Panc1 (cell line): Measurements from ENCODE around the gene TRIO. TPM values are rescaled to one million over a fixed set of nuclear protein-coding genes. Genes with fewer than 3 reads are reported as not detected.

Experiments used
- ATAC-seq: fragments of 200-7000 bp; cut with Tn5 transposase; 2 replicates; pipeline ENCODE4 v1.9.1; 2020; ENCODE audit warnings: mild to moderate bottlenecking, moderate library complexity
- BruUV-seq: library from RNA; stranded (reverse); fragments of 400-500 nt; replicated peaks from 2 replicates; lab custom pipeline; 2021; lab: Mats Ljungman, UMichigan
- CTCF ChIA-PET: fragments of 300-600 bp; sonication (Branson Sonifier 250); formaldehyde crosslinking; loops from one replicate; lab custom pipeline; 2022; ENCODE audit warnings: antibody characterized with exemption; lab: Charles Lee
- POLR2A ChIA-PET: fragments of 300-600 bp; sonication (Branson Sonifier 250); formaldehyde crosslinking; loops from one replicate; lab custom pipeline; 2022; ENCODE audit warnings: antibody characterized with exemption; lab: Charles Lee
- DNase-seq: peaks from one replicate; pipeline ENCODE4 v3.0.0-alpha.2; 2010; ENCODE audit warnings: low read depth, low spot score
- H3K27ac ChIP-seq: 2 replicates; pipeline ENCODE4 v1.5.1; 2011; ENCODE audit warnings: mild to moderate bottlenecking, low read length, inconsistent platforms
- H3K27me3 ChIP-seq: fragments of 200-500 bp; sonication (Bioruptor generic); 2 replicates; pipeline ENCODE4 v1.6.0; 2014; ENCODE audit warnings: low read length, inconsistent platforms; ENCODE audit not compliant: control insufficient read depth, insufficient read depth
- H3K36me3 ChIP-seq: fragments of 200-500 bp; sonication (Bioruptor generic); 2 replicates; pipeline ENCODE4 v1.5.1; 2014; ENCODE audit warnings: inconsistent platforms, mild to moderate bottlenecking, low read length, moderate library complexity; ENCODE audit not compliant: control insufficient read depth, insufficient read depth
- H3K4me1 ChIP-seq: 2 replicates; pipeline ENCODE4 v1.5.1; 2011; ENCODE audit warnings: inconsistent platforms, mild to moderate bottlenecking, low read length, moderate library complexity; ENCODE audit not compliant: control insufficient read depth, insufficient read depth
- H3K4me3 ChIP-seq, 2 experiments: 2 replicates each; pipeline ENCODE4 v1.5.1; 2011 to 2012; ENCODE audit warnings: low read depth in 2 of 2, low read length in 2 of 2, mild to moderate bottlenecking in 2 of 2, inconsistent platforms in 1 of 2, moderate library complexity in 1 of 2
- H3K9me3 ChIP-seq: fragments of 200-500 bp; sonication (Bioruptor generic); 2 replicates; pipeline ENCODE4 v1.5.1; 2014; ENCODE audit warnings: low read depth, mild to moderate bottlenecking, inconsistent platforms, low read length, moderate library complexity; ENCODE audit not compliant: control insufficient read depth, insufficient read depth
- POLR2AphosphoS5 ChIP-seq: IDR thresholded peaks from 2 replicates; pipeline ENCODE4 v1.6.1; 2012; ENCODE audit warnings: mild to moderate bottlenecking, low read depth, low read length, moderate library complexity
- SIN3A ChIP-seq: IDR thresholded peaks from 2 replicates; pipeline ENCODE4 v1.6.1; 2012; ENCODE audit warnings: low read depth, mild to moderate bottlenecking, low read length, moderate library complexity, borderline replicate concordance; ENCODE audit not compliant: insufficient read depth
- TCF7L2 ChIP-seq: IDR thresholded peaks from 2 replicates; pipeline ENCODE4 v1.6.1; 2011; ENCODE audit warnings: mild to moderate bottlenecking, low read depth, low read length, inconsistent platforms
- in situ Hi-C: cut with HindIII; loops from 2 replicates; pipeline ENCODE4 v1.10.0; 2016; ENCODE audit warnings: low sequenced_read_pairs, low pct_unique_long_range_greater_than_20kb
- intact Hi-C: fragments of 100-400 bp; cut with micrococcal nuclease; formaldehyde crosslinking; loops from one replicate; pipeline ENCODE4 v1.10.0; 2022; ENCODE audit not compliant: unreplicated experiment
- total RNA-seq: library from RNA; stranded (reverse); gene quantifications from one replicate; pipeline ENCODE4 v1.2.1, GENCODE V29; 2021; ENCODE audit not compliant: unreplicated experiment
- TF ChIP-seq, protein P1 (sequence below): fragments of 450-650 bp; IDR thresholded peaks from 2 replicates; pipeline ENCODE4 v1.5.1; 2017; ENCODE audit warnings: mild to moderate bottlenecking
- TF ChIP-seq, protein P2 (sequence below), 2 experiments: IDR thresholded peaks; 2 replicates each; pipeline ENCODE4 v1.6.1; 2011 to 2012; ENCODE audit warnings: low read depth in 2 of 2, control low read depth in 1 of 2, low read length in 1 of 2, mild to moderate bottlenecking in 1 of 2, moderate library complexity in 1 of 2; ENCODE audit not compliant: insufficient read depth in 1 of 2

Gene TRIO
- total RNA-seq, 1 experiment from 2014 or later: 349 TPM

DNA sequence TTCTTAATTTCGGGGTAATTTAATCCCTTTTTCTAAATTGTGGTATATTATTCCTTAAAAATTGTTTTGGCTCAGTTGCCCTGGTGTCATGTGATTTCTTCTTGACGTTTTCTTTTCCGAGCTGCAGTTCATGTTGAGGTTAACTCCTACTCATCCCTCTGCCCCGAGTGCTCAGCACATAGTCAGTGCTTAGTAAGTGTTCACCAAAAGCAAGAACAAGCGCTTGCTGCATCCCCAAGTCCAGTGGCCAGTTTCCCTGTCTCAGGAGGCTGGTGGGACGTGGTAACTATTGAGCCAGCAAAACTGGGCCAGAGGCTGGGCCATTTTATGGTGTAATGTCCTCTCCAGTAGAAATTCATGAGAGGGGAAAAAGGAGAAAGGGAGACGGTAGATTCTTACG, 23.3 kb downstream of the TRIO start:
- intact Hi-C loops (no loop called here), in situ Hi-C loops (no loop called here)
- Histone ChIP-seq H3K4me1 (peaks cover 94% of the 10 kb centered on the region), H3K4me3 (peak overlapping the region in 1 of 2 experiments; percentile 34; a peak in 3 of 4 replicates), H3K36me3 (no peaks in the 10 kb centered on the region), H3K9me3 (peaks cover 7% of the 10 kb centered on the region; the same call in 1 of the 2 replicates), H3K27me3 (no peaks in the 10 kb centered on the region), H3K27ac (peak overlapping the region; percentile 99)
- POLR2A ChIA-PET: no interaction called here
- BruUV-seq: no TSS peak
- DNase-seq (no peak), ATAC-seq (no peak)
- CTCF ChIA-PET: no interaction called here
- TF ChIP-seq POLR2AphosphoS5: no peak
- TF ChIP-seq, protein P1, sequence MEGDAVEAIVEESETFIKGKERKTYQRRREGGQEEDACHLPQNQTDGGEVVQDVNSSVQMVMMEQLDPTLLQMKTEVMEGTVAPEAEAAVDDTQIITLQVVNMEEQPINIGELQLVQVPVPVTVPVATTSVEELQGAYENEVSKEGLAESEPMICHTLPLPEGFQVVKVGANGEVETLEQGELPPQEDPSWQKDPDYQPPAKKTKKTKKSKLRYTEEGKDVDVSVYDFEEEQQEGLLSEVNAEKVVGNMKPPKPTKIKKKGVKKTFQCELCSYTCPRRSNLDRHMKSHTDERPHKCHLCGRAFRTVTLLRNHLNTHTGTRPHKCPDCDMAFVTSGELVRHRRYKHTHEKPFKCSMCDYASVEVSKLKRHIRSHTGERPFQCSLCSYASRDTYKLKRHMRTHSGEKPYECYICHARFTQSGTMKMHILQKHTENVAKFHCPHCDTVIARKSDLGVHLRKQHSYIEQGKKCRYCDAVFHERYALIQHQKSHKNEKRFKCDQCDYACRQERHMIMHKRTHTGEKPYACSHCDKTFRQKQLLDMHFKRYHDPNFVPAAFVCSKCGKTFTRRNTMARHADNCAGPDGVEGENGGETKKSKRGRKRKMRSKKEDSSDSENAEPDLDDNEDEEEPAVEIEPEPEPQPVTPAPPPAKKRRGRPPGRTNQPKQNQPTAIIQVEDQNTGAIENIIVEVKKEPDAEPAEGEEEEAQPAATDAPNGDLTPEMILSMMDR: no peak

DNA sequence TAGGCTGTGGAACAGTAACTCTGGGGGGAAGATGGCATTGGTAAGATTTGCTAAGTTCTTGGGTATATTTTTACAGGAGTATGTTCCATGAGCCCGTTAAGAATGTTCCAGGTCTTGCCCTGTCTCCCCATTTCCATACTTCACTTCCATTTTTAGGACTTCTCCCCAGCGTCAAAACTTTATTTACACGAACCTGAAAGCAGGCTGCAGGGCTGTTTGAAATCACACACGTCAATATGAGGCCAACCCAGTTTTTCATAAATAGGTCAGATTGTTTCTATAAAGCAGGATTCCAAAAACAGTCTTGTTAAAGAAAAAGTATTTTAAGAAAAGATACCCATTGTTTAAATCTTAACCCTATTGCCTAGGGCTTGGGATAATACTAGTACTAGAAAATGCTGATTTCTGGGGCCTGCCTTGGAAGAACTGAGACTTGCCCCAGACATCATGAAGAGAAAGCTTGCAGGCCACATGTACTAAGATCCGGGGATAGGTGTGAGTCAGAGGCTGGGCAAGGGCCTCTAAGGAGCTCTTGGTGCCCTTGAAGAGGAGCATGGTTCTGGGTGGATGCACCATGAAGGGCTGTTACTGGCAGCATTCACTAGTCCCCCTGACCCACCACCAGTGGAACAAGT, 24.2 kb downstream of the TRIO start:
- intact Hi-C loops (no loop called here), in situ Hi-C loops (no loop called here)
- POLR2A ChIA-PET: interaction anchor here (0.9 to 1.2 kb wide), 2 partner anchors 13 to 22 kb away, joined by 3 to 5 read pairs; no protein-coding TSS in a partner anchor
- TF ChIP-seq TCF7L2 (no peak), POLR2AphosphoS5 (peak; percentile 1; the same call in 1 of the 2 replicates), SIN3A (no peak)
- no peaks in the 10 kb centered on the region for H3K36me3 ChIP-seq
- H3K9me3 ChIP-seq: peaks cover 7% of the 10 kb centered on the region; the same call in 1 of the 2 replicates
- peaks cover 94% of the 10 kb centered on the region for H3K4me1 ChIP-seq
- DNase-seq: no peak
- peak; percentile 53 for ATAC-seq
- BruUV-seq: no TSS peak
- H3K27me3 ChIP-seq: no peaks in the 10 kb centered on the region
- H3K4me3 ChIP-seq: peak overlapping the region in 1 of 2 experiments; percentile 34; a peak in 1 of 4 replicates
- CTCF ChIA-PET: no interaction called here
- H3K27ac ChIP-seq: peak overlapping the region; percentile 99

DNA sequence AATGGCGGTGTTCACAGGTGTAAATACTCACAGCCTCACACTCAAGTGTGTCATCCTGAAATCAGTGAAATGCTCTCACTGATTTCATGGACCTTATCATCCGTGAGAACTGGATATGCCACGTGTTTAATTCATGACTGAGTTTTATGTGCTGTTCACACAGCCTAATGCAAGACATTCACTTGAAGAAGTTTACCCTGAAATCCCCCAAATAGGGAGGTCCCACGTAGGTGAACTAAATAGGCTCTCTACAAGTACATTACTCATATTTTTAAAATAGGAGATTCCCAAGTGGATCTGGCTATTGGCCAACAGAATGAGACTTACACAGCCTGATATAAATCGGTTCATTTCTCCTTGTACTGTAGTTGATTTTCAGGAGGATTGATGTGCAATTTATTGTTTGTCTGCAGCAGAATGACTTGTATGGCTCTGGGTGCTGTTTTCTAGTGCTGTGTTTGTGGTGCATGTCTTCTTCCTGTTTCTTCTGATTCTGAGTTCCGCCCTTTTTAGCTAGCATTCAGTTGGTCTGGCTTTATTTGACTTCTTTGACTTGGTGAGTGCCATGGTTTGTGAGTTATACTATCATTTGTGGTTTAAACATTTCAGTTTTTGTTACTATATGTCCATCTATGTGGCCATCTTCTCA, 25.1 kb downstream of the TRIO start:
- intact Hi-C loops: no loop called here
- POLR2A ChIA-PET: interaction anchor here (0.6 to 1.2 kb wide), 3 partner anchors 11 to 23 kb away, joined by 3 to 5 read pairs (median 4); no protein-coding TSS in a partner anchor
- peak overlapping the region; percentile 99 for H3K27ac ChIP-seq

More for the DNA sequence above, 25.1 kb downstream of the TRIO start:
- H3K4me3 ChIP-seq: peak overlapping the region; percentile 2 to 26; a peak in 2 of 4 replicates
- no peak for DNase-seq
- no TSS peak for BruUV-seq
- no peaks in the 10 kb centered on the region for H3K36me3 ChIP-seq
- in situ Hi-C loops: no loop called here
- no peaks in the 10 kb centered on the region for H3K27me3 ChIP-seq
- TF ChIP-seq, protein P1: no peak
- TF ChIP-seq TCF7L2 (no peak), SIN3A (no peak), POLR2AphosphoS5 (no peak; the same call in 1 of the 2 replicates)
- TF ChIP-seq, protein P2, sequence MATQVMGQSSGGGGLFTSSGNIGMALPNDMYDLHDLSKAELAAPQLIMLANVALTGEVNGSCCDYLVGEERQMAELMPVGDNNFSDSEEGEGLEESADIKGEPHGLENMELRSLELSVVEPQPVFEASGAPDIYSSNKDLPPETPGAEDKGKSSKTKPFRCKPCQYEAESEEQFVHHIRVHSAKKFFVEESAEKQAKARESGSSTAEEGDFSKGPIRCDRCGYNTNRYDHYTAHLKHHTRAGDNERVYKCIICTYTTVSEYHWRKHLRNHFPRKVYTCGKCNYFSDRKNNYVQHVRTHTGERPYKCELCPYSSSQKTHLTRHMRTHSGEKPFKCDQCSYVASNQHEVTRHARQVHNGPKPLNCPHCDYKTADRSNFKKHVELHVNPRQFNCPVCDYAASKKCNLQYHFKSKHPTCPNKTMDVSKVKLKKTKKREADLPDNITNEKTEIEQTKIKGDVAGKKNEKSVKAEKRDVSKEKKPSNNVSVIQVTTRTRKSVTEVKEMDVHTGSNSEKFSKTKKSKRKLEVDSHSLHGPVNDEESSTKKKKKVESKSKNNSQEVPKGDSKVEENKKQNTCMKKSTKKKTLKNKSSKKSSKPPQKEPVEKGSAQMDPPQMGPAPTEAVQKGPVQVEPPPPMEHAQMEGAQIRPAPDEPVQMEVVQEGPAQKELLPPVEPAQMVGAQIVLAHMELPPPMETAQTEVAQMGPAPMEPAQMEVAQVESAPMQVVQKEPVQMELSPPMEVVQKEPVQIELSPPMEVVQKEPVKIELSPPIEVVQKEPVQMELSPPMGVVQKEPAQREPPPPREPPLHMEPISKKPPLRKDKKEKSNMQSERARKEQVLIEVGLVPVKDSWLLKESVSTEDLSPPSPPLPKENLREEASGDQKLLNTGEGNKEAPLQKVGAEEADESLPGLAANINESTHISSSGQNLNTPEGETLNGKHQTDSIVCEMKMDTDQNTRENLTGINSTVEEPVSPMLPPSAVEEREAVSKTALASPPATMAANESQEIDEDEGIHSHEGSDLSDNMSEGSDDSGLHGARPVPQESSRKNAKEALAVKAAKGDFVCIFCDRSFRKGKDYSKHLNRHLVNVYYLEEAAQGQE (IDR thresholded peaks at IDR 0.05; ENCODE audit: insufficient read depth in 1 of 2, low read depth in 2 of 2, low read length in 1 of 2): no peak
- peaks cover 97% of the 10 kb centered on the region for H3K4me1 ChIP-seq
- CTCF ChIA-PET: interaction anchor here (0.9 kb wide), 1 partner anchor 12 kb away, joined by 8 read pairs; no protein-coding TSS in a partner anchor
- no peak for ATAC-seq
- H3K9me3 ChIP-seq: peaks cover 7% of the 10 kb centered on the region; the same call in 1 of the 2 replicates
